HEK293 (cell line): ENCODE results near the gene FRAS1.

Source experiments
- CTCF ChIA-PET: fragments of 350-600 bp; formaldehyde crosslinking; extraction: SDS; loops from one replicate; lab custom pipeline; 2021; ENCODE audit warnings: antibody characterized with exemption; lab: Yijun Ruan, JAX
- POLR2A ChIA-PET: fragments of 300-600 bp; formaldehyde crosslinking; extraction: SDS; loops from one replicate; lab custom pipeline; 2020; ENCODE audit warnings: antibody characterized with exemption, inconsistent platforms; lab: Yijun Ruan, JAX
- H3K27ac ChIP-seq: fragments of 200-500 bp; sonication (Bioruptor generic); 2 replicates; pipeline ENCODE4 v1.5.1; 2014; ENCODE audit warnings: low read depth, low read length, control low read depth, inconsistent platforms; ENCODE audit errors: extremely low read depth
- H3K36me3 ChIP-seq, 2 experiments: fragments of 200-500 bp in 1 of 2; sonication (Bioruptor generic) in 1 of 2; 1 replicate in 1 of 2; 2 replicates in 1 of 2; pipeline ENCODE4 v1.5.1; 2014 to 2017; ENCODE audit warnings: inconsistent platforms in 2 of 2, low read length in 2 of 2; ENCODE audit not compliant: control insufficient read depth in 2 of 2, insufficient read depth in 1 of 2
- H3K4me1 ChIP-seq: fragments of 200-500 bp; sonication (Bioruptor generic); 2 replicates; pipeline ENCODE4 v1.5.1; 2014; ENCODE audit warnings: mild to moderate bottlenecking, low read length, inconsistent platforms; ENCODE audit not compliant: control insufficient read depth, insufficient read depth
- H3K4me3 ChIP-seq: 2 replicates; pipeline ENCODE4 v1.5.1; 2011; ENCODE audit warnings: low read depth, mild to moderate bottlenecking, control low read depth, low read length, moderate library complexity
- H3K9me3 ChIP-seq: fragments of 200-500 bp; sonication (Bioruptor generic); 2 replicates; pipeline ENCODE4 v1.5.1; 2014; ENCODE audit warnings: low read depth, low read length, inconsistent platforms; ENCODE audit not compliant: control insufficient read depth, insufficient read depth
- OVOL3 ChIP-seq: fragments of 450-650 bp; formaldehyde crosslinking; IDR thresholded peaks from 2 replicates; pipeline ENCODE4 v1.5.1; 2016; ENCODE audit warnings: missing biosample characterization, missing genetic modification characterization
- ZFP37 ChIP-seq: fragments of 450-650 bp; formaldehyde crosslinking; IDR thresholded peaks from 2 replicates; pipeline ENCODE4 v1.5.1; 2016; ENCODE audit warnings: missing biosample characterization, missing genetic modification characterization
- ZNF19 ChIP-seq: fragments of 450-650 bp; formaldehyde crosslinking; IDR thresholded peaks from 2 replicates; pipeline ENCODE4; 2016; ENCODE audit warnings: missing biosample characterization, missing genetic modification characterization, low read depth
- ZNF211 ChIP-seq: fragments of 450-650 bp; formaldehyde crosslinking; IDR thresholded peaks from 2 replicates; pipeline ENCODE4 v1.5.1; 2016; ENCODE audit warnings: low read depth, missing biosample characterization, missing genetic modification characterization
- ZNF274 ChIP-seq, 2 experiments: fragments of 200-500 bp in 1 of 2; fragments of 450-650 bp in 1 of 2; sonication (Bioruptor generic) in 1 of 2; formaldehyde crosslinking in 1 of 2; IDR thresholded peaks; 2 replicates each; pipeline versions ENCODE4 v1.5.1 to v1.6.1; 2014 to 2016; ENCODE audit warnings: borderline replicate concordance in 1 of 2, inconsistent platforms in 1 of 2, low read length in 1 of 2, missing biosample characterization in 1 of 2, missing genetic modification characterization in 1 of 2
- ZNF426 ChIP-seq: fragments of 450-650 bp; formaldehyde crosslinking; IDR thresholded peaks from 2 replicates; pipeline ENCODE4 v1.5.1; 2017; ENCODE audit warnings: missing biosample characterization, missing genetic modification characterization, mild to moderate bottlenecking, inconsistent platforms, moderate library complexity
- ZNF433 ChIP-seq: fragments of 450-650 bp; formaldehyde crosslinking; IDR thresholded peaks from 2 replicates; pipeline ENCODE4 v1.5.1; 2016; ENCODE audit warnings: missing biosample characterization, missing genetic modification characterization, low read depth
- ZNF585B ChIP-seq: fragments of 450-650 bp; formaldehyde crosslinking; IDR thresholded peaks from 2 replicates; pipeline ENCODE4 v1.5.1; 2016; ENCODE audit warnings: missing biosample characterization, missing genetic modification characterization
- ZNF610 ChIP-seq: fragments of 450-650 bp; formaldehyde crosslinking; IDR thresholded peaks from 2 replicates; pipeline ENCODE4 v1.5.1; 2016; ENCODE audit warnings: missing biosample characterization, missing genetic modification characterization, borderline replicate concordance
- ZNF624 ChIP-seq: fragments of 450-650 bp; formaldehyde crosslinking; IDR thresholded peaks from 2 replicates; pipeline ENCODE4 v1.5.1; 2017; ENCODE audit warnings: missing biosample characterization, missing genetic modification characterization
- ZNF670 ChIP-seq: fragments of 450-650 bp; formaldehyde crosslinking; IDR thresholded peaks from 2 replicates; pipeline ENCODE4 v1.5.1; 2016; ENCODE audit warnings: missing biosample characterization, missing genetic modification characterization, low read depth
- ZNF791 ChIP-seq: fragments of 450-650 bp; formaldehyde crosslinking; IDR thresholded peaks from 2 replicates; pipeline ENCODE4 v1.5.1; 2016; ENCODE audit warnings: missing biosample characterization, missing genetic modification characterization
- ZSCAN23 ChIP-seq: fragments of 450-650 bp; formaldehyde crosslinking; IDR thresholded peaks from 2 replicates; pipeline ENCODE4 v1.5.1; 2016; ENCODE audit warnings: missing biosample characterization, missing genetic modification characterization
- TF ChIP-seq, protein P1 (sequence below): fragments of 450-650 bp; formaldehyde crosslinking; IDR thresholded peaks from 2 replicates; pipeline ENCODE4 v1.5.1; 2016; ENCODE audit warnings: missing biosample characterization, missing genetic modification characterization, low read depth
- TF ChIP-seq, protein P2 (sequence below): fragments of 450-650 bp; formaldehyde crosslinking; IDR thresholded peaks from 2 replicates; pipeline ENCODE4 v1.5.1; 2016; ENCODE audit warnings: missing biosample characterization, missing genetic modification characterization
- TF ChIP-seq, protein P3 (sequence below): fragments of 450-650 bp; formaldehyde crosslinking; IDR thresholded peaks from 2 replicates; pipeline ENCODE4 v1.5.1; 2016; ENCODE audit warnings: missing biosample characterization, missing genetic modification characterization
- TF ChIP-seq, protein P4 (sequence below): IDR thresholded peaks from 2 replicates; pipeline ENCODE4 v1.6.1; 2011; ENCODE audit warnings: mild to moderate bottlenecking, low read depth, low read length, borderline replicate concordance
- TF ChIP-seq, protein P5 (sequence below): fragments of 450-650 bp; formaldehyde crosslinking; IDR thresholded peaks from 2 replicates; pipeline ENCODE4 v1.5.1; 2016; ENCODE audit warnings: missing biosample characterization, missing genetic modification characterization

Gene FRAS1

DNA sequence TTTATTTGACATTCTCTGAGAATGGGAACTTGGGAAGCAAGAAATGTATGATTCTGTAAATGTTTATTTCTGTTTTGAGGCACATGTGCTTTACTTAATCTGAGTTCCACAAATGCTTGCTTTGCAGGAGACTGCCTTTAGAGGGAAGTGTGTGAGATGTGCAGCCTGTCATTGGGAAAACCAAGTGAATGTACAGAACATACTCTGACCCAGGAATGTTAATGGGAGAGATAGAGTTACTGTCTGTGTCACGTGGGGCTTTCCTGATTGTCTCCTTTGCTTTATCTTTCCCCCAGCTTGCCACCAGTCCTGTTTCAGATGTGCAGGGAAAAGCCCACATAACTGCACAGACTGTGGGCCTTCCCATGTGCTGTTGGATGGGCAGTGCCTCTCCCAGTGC is 275.9 kb downstream of the FRAS1 start:
- TF ChIP-seq ZFP37 (tag by site-specific recombination) (no peak), ZNF19 (tag by site-specific recombination) (no peak), ZNF670 (no peak), ZNF433 (tag by site-specific recombination) (no peak), ZSCAN23 (tag by site-specific recombination) (no peak), ZNF211 (no peak), ZNF610 (tag by site-specific recombination) (no peak)
- TF ChIP-seq, protein P1, sequence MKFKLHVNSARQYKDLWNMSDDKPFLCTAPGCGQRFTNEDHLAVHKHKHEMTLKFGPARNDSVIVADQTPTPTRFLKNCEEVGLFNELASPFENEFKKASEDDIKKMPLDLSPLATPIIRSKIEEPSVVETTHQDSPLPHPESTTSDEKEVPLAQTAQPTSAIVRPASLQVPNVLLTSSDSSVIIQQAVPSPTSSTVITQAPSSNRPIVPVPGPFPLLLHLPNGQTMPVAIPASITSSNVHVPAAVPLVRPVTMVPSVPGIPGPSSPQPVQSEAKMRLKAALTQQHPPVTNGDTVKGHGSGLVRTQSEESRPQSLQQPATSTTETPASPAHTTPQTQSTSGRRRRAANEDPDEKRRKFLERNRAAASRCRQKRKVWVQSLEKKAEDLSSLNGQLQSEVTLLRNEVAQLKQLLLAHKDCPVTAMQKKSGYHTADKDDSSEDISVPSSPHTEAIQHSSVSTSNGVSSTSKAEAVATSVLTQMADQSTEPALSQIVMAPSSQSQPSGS (tag by site-specific recombination): no peak
- TF ChIP-seq, protein P2, sequence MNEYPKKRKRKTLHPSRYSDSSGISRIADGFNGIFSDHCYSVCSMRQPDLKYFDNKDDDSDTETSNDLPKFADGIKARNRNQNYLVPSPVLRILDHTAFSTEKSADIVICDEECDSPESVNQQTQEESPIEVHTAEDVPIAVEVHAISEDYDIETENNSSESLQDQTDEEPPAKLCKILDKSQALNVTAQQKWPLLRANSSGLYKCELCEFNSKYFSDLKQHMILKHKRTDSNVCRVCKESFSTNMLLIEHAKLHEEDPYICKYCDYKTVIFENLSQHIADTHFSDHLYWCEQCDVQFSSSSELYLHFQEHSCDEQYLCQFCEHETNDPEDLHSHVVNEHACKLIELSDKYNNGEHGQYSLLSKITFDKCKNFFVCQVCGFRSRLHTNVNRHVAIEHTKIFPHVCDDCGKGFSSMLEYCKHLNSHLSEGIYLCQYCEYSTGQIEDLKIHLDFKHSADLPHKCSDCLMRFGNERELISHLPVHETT: no peak
- H3K36me3 ChIP-seq: peaks cover 0 to 6% of the 10 kb centered on the region in 2 experiments; a peak in 1 of 3 replicates
- POLR2A ChIA-PET: no interaction called here
- no peak overlapping the region for H3K4me3 ChIP-seq
- no peak overlapping the region for H3K27ac ChIP-seq
- CTCF ChIA-PET: interaction anchor here (1.2 kb wide), 1 partner anchor 96 kb away, joined by 4 read pairs; no protein-coding TSS in a partner anchor
- H3K4me1 ChIP-seq: no peaks in the 10 kb centered on the region
- H3K9me3 ChIP-seq: no peaks in the 10 kb centered on the region

DNA sequence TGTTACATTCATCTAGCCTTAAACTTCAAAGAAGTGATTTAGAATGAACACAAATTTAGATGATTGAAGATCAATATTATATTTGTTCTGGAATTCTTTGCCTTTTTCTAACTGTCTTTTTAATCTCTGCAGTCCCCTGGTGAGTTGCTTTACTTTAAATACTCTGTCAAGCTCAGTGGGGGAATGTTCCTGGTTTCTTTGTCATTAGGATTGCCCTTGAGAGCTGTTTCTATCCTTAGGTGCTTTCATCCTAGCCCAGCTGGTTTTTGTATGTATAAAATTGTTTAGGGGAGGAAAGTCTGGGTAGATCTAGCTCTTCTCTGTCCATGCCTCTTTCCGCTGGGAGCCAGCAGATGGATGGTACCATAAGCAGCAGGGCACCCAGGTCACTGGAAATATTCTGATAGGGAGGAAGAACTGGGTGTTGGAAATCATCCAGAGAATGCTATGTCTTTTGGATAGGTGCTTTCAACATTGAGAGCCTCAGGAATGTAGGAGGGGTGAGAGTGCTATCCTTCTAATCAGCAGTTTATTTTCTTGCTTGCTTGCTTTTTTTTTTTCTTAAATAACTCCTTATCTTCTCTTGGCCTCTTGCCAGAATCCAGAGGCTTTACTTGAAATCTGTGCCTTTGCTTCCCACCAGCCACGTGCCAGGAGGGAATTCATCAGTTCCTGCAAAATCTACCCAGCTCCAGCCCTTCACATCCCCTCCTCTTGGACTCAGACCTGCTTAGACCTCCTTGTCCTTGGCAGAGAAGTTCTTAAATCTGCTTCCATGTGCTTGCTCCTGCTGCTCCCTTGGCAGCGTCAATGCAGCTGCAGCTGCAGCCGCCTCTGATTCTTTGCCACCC is 279.2 kb downstream of the FRAS1 start:
- H3K36me3 ChIP-seq: peaks cover 0 to 13% of the 10 kb centered on the region in 2 experiments; a peak in 1 of 3 replicates
- TF ChIP-seq ZNF791: no peak
- TF ChIP-seq, protein P3, sequence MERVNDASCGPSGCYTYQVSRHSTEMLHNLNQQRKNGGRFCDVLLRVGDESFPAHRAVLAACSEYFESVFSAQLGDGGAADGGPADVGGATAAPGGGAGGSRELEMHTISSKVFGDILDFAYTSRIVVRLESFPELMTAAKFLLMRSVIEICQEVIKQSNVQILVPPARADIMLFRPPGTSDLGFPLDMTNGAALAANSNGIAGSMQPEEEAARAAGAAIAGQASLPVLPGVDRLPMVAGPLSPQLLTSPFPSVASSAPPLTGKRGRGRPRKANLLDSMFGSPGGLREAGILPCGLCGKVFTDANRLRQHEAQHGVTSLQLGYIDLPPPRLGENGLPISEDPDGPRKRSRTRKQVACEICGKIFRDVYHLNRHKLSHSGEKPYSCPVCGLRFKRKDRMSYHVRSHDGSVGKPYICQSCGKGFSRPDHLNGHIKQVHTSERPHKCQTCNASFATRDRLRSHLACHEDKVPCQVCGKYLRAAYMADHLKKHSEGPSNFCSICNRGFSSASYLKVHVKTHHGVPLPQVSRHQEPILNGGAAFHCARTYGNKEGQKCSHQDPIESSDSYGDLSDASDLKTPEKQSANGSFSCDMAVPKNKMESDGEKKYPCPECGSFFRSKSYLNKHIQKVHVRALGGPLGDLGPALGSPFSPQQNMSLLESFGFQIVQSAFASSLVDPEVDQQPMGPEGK (tag by site-specific recombination): no peak
- TF ChIP-seq ZNF585B (tag by site-specific recombination): no peak
- TF ChIP-seq, protein P2: no peak
- no peak for TF ChIP-seq ZNF624 (tag by site-specific recombination)
- TF ChIP-seq OVOL3 (tag by site-specific recombination): no peak
- TF ChIP-seq, protein P4, sequence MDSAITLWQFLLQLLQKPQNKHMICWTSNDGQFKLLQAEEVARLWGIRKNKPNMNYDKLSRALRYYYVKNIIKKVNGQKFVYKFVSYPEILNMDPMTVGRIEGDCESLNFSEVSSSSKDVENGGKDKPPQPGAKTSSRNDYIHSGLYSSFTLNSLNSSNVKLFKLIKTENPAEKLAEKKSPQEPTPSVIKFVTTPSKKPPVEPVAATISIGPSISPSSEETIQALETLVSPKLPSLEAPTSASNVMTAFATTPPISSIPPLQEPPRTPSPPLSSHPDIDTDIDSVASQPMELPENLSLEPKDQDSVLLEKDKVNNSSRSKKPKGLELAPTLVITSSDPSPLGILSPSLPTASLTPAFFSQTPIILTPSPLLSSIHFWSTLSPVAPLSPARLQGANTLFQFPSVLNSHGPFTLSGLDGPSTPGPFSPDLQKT: no peak
- TF ChIP-seq ZNF426 (tag by site-specific recombination): no peak
- TF ChIP-seq, protein P5, sequence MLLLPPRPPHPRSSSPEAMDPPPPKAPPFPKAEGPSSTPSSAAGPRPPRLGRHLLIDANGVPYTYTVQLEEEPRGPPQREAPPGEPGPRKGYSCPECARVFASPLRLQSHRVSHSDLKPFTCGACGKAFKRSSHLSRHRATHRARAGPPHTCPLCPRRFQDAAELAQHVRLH (tag by site-specific recombination): no peak
- no peak for TF ChIP-seq ZNF274 (IDR thresholded peaks at IDR 0.05; ENCODE audit: low read length)
- no peak for TF ChIP-seq ZNF274 (tag by site-specific recombination; IDR thresholded peaks at IDR 0.05; ENCODE audit: borderline replicate concordance)
- H3K27ac ChIP-seq: no peak overlapping the region
- POLR2A ChIA-PET: no interaction called here
- CTCF ChIA-PET: no interaction called here
- no peak overlapping the region for H3K4me3 ChIP-seq
- no peaks in the 10 kb centered on the region for H3K9me3 ChIP-seq
- no peaks in the 10 kb centered on the region for H3K4me1 ChIP-seq
